ENCODE measurements around the gene NR2F2. TPM values are rescaled to one million over a fixed set of nuclear protein-coding genes. Genes with fewer than 3 reads are reported as not detected.
A peak's percentile ranks its signal among the peaks of the same experiment; 100 is the strongest.

The NR2F2 gene
- total RNA-seq, 1 donor from 2014 or later: 40.3 TPM

DNA sequence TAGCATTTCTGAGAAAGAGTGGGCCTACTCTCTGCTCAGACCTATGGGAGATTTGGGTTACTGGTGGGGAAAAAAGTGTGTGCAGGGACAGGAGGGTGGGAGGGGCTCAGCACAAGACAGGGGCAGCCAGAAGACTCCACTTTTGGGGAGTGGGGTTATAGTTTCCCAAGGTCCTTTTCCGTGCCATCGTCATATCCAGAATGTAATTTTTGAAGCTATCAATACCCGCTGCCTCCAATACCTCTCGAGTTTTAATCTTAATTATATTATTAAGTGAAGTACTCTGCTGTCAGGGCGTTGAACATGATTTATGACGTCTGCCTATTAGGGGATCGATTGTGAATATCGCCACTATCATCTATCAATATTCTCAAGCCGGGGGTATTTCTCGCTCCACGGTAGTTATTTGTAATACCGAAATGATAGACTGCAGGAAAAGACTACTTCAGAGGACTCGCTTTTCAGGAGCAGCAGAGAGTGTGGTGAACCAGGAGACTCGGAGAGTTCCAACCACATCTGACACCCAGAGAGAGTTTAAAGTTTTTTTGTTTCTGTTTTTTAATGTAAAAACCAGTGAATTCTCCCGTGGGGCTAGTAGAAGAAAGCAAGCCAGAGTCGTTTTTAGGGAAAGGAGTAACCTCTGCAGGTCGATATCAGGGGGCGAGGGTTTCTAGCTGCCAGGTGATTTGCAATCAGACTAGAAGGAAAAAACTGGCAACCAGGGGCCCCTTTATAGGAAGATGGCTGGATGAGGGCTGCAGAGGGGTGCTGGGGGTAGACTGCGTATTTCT lies 20.6 kb downstream of the NR2F2 start:
- peaks cover 76% of the 10 kb centered on the region for H3K27me3 Mint-ChIP-seq

DNA sequence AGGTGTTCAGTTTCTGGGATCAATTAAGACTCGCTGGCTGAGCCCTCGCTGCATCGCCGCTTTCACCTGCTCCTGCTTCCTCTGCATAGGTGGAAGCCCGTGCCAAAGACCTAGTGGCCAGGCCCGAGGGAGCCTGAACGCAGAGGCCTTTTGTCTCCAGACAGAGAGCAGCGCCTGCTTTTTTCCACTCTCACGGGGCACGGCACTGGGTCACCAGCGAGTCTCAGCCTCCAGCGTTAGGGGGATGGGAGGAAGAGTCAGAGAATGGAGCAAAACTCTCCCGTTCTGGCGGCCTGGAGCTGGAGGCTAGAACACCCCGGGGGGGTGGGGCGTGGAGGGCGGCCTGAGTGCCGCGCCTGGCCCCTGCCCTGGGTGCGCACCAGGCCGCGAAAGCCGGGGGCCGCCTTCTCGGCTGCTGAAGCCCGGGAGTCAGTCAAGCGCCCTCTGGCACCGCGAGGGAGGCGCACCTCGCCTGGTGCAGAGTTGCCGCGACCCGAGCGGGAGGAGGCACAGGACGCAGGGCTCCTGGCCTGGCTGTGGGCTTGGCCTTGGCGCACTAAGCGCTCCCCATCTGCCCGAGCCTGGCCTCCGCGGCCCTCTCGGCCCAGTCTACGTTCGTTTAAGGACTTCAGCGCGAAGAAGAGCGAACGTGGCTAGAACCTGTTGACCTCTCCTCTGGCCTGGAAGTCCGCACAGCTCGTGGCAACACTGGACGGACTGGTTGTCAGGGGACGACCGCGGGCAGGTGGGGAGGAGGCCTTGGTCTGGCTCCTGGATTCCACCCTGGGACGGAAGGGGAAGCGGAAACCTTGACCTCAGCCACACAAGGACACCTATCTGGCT lies 21.5 kb downstream of the NR2F2 start:
- peaks cover 3% of the 10 kb centered on the region for H3K36me3 Mint-ChIP-seq (ENCODE audit: insufficient read depth)
- TF ChIP-seq CTCF (IDR thresholded peaks at IDR 0.05; ENCODE audit: unreplicated experiment): peak; percentile 13
- peak overlapping the region; percentile 57 for H3K27ac Mint-ChIP-seq
- H3K4me1 Mint-ChIP-seq (ENCODE audit: low read depth): peaks cover 21% of the 10 kb centered on the region
- peaks cover 68% of the 10 kb centered on the region for H3K27me3 Mint-ChIP-seq
- H3K4me3 Mint-ChIP-seq (ENCODE audit: low read depth): peak overlapping the region; percentile 56
- DNase-seq (ENCODE audit: low spot score, unreplicated experiment): no peak
- H3K9me3 Mint-ChIP-seq (ENCODE audit: low read depth): no peaks in the 10 kb centered on the region

More for the DNA sequence above, 20.6 kb downstream of the NR2F2 start:
- Mint-ChIP-seq H3K4me3 (ENCODE audit: low read depth) (peak overlapping the region; percentile 56), H3K36me3 (ENCODE audit: insufficient read depth) (peaks cover 3% of the 10 kb centered on the region), H3K9me3 (ENCODE audit: low read depth) (no peaks in the 10 kb centered on the region), H3K27ac (no peak overlapping the region), H3K4me1 (ENCODE audit: low read depth) (peaks cover 26% of the 10 kb centered on the region)
- no peak for TF ChIP-seq CTCF (IDR thresholded peaks at IDR 0.05; ENCODE audit: unreplicated experiment)
- DNase-seq (ENCODE audit: low spot score, unreplicated experiment): no peak

- peaks cover 3% of the 10 kb centered on the region for H3K36me3 Mint-ChIP-seq (ENCODE audit: insufficient read depth)
These were observed 22.3 kb downstream of the NR2F2 start for GRCh38 chr15:96352604-96353405.

GRCh38 chr15:96353416-96353929 lies 23.0 kb downstream of the NR2F2 start:
- no peaks in the 10 kb centered on the region for H3K9me3 Mint-ChIP-seq (ENCODE audit: low read depth)
- TF ChIP-seq CTCF (IDR thresholded peaks at IDR 0.05; ENCODE audit: unreplicated experiment): no peak
- no peak overlapping the region for H3K27ac Mint-ChIP-seq
- H3K36me3 Mint-ChIP-seq (ENCODE audit: insufficient read depth): peaks cover 3% of the 10 kb centered on the region
- peak overlapping the region; percentile 50 for H3K4me3 Mint-ChIP-seq (ENCODE audit: low read depth)
- H3K4me1 Mint-ChIP-seq (ENCODE audit: low read depth): peaks cover 25% of the 10 kb centered on the region
- DNase-seq (ENCODE audit: low spot score, unreplicated experiment): no peak
- H3K27me3 Mint-ChIP-seq: peaks cover 65% of the 10 kb centered on the region

More at GRCh38 chr15:96352604-96353405, 22.3 kb downstream of the NR2F2 start:
- no peaks in the 10 kb centered on the region for H3K9me3 Mint-ChIP-seq (ENCODE audit: low read depth)
- peak overlapping the region; percentile 50 for H3K4me3 Mint-ChIP-seq (ENCODE audit: low read depth)
- DNase-seq (ENCODE audit: low spot score, unreplicated experiment): no peak
- peaks cover 22% of the 10 kb centered on the region for H3K4me1 Mint-ChIP-seq (ENCODE audit: low read depth)
- TF ChIP-seq CTCF (IDR thresholded peaks at IDR 0.05; ENCODE audit: unreplicated experiment): no peak
- H3K27me3 Mint-ChIP-seq: peaks cover 65% of the 10 kb centered on the region
- no peak overlapping the region for H3K27ac Mint-ChIP-seq

All from progenitor cell of endocrine pancreas (in vitro differentiated cells).